HepG2 (cell line): ENCODE measurements around the gene ADGRV1. TPM values are rescaled to one million over a fixed set of nuclear protein-coding genes. Genes with fewer than 3 reads are reported as not detected.

ENCODE experiments used
- ATAC-seq: fragments of 200-7000 bp; cut with Tn5 transposase; 3 replicates; pipeline ENCODE4 v1.9.1; 2020; ENCODE audit warnings: mild to moderate bottlenecking, moderate library complexity
- BruUV-seq: library from RNA; stranded (reverse); fragments of 400-500 nt; replicated peaks from 2 replicates; lab custom pipeline; 2021; lab: Mats Ljungman, UMichigan
- CTCF ChIA-PET: fragments of 300-600 bp; formaldehyde crosslinking; extraction: SDS; loops from one replicate; lab custom pipeline; 2021; ENCODE audit warnings: low total read pairs, inconsistent platforms, low intra/inter-chr PET ratio; lab: Yijun Ruan, JAX
- POLR2A ChIA-PET: fragments of 350-600 bp; sonication (Branson Sonifier 250); formaldehyde crosslinking; loops from one replicate; lab custom pipeline; 2020; ENCODE audit warnings: antibody characterized with exemption, inconsistent platforms; lab: Yijun Ruan, JAX
- DNase-seq: peaks from one replicate; pipeline ENCODE4 v3.0.0-alpha.2; 2015; ENCODE audit warnings: low spot score
- FAIRE-seq: peaks from 3 replicates; lab custom pipeline; 2011; peaks lifted over from hg19 to GRCh38; lab: Jason Lieb, UNC
- H2AFZ ChIP-seq: one replicate; pipeline ENCODE4 v1.6.1; 2011; ENCODE audit warnings: low read length, inconsistent platforms
- H3K27ac ChIP-seq: fragments of 300-600 bp; 3 replicates; pipeline ENCODE4 v1.8.0; 2011; ENCODE audit warnings: mixed run types, mild to moderate bottlenecking, mixed read lengths, low read length, inconsistent platforms; ENCODE audit not compliant: insufficient read depth; ENCODE audit errors: extremely low read length
- H3K27me3 ChIP-seq, 2 experiments: fragments of 200-600 bp in 1 of 2; 2 replicates in 1 of 2; 3 replicates in 1 of 2; pipeline versions ENCODE4 v1.6.0 to v1.8.0; 2011; ENCODE audit warnings: low read length in 2 of 2, mild to moderate bottlenecking in 2 of 2, moderate library complexity in 2 of 2, inconsistent platforms in 1 of 2; ENCODE audit not compliant: insufficient read depth in 2 of 2, control insufficient read depth in 1 of 2
- H3K36me3 ChIP-seq, 2 experiments: fragments of 200-600 bp in 1 of 2; replicated peaks in 1 of 2; 2 replicates in 1 of 2; 3 replicates in 1 of 2; pipeline versions ENCODE4 v1.5.1 to v1.8.0; 2011; ENCODE audit warnings: low read length in 2 of 2, inconsistent platforms in 1 of 2; ENCODE audit not compliant: insufficient read depth in 2 of 2, control insufficient read depth in 1 of 2
- H3K4me1 ChIP-seq: 2 replicates; pipeline ENCODE4 v1.5.1; 2012; ENCODE audit warnings: low read length, inconsistent platforms; ENCODE audit not compliant: insufficient read depth
- H3K4me2 ChIP-seq: 2 replicates; pipeline ENCODE4 v1.6.0; 2011; ENCODE audit warnings: low read depth, low read length, inconsistent platforms
- H3K4me3 ChIP-seq, 3 experiments: fragments of 200-600 bp in 1 of 3; sonication (generic), shearing (Covaris generic) in 1 of 3; replicated peaks in 1 of 3; 2 replicates each; pipeline ENCODE4 v1.5.1; 2011 to 2016; ENCODE audit warnings: low read length in 3 of 3, inconsistent platforms in 2 of 3, low read depth in 2 of 3, mild to moderate bottlenecking in 2 of 3, control low read depth in 1 of 3, mixed read lengths in 1 of 3; ENCODE audit not compliant: insufficient read depth in 1 of 3
- H3K79me2 ChIP-seq: one replicate; pipeline ENCODE4 v1.6.1; 2011; ENCODE audit warnings: low read length, inconsistent platforms; ENCODE audit not compliant: insufficient read depth
- H3K9ac ChIP-seq: 2 replicates; pipeline ENCODE4 v1.6.0; 2011; ENCODE audit warnings: mild to moderate bottlenecking, low read depth, low read length, inconsistent platforms; ENCODE audit not compliant: insufficient read depth
- H3K9me3 ChIP-seq: 2 replicates; pipeline ENCODE4 v1.5.1; 2012; ENCODE audit warnings: mild to moderate bottlenecking, low read length
- H4K20me1 ChIP-seq: 2 replicates; pipeline ENCODE4 v1.6.0; 2011; ENCODE audit warnings: inconsistent platforms, mild to moderate bottlenecking, low read length, moderate library complexity; ENCODE audit not compliant: insufficient read depth
- ASH2L ChIP-seq: fragments of 300-600, 200-600 bp; sonication (generic); IDR thresholded peaks from 2 replicates; pipeline ENCODE4 v1.7.0; 2017; ENCODE audit warnings: low read depth, mild to moderate bottlenecking, moderate library complexity, mixed read lengths, low read length; ENCODE audit not compliant: insufficient read length
- BORCS8-MEF2B ChIP-seq: sonication (generic); formaldehyde crosslinking; IDR thresholded peaks from 2 replicates; pipeline ENCODE4 v1.8.0; 2022; ENCODE audit warnings: mild to moderate bottlenecking, missing genetic modification reagents
- CC2D1A ChIP-seq: sonication (generic); formaldehyde crosslinking; IDR thresholded peaks from 2 replicates; pipeline ENCODE4 v1.8.1; 2023; ENCODE audit warnings: mild to moderate bottlenecking, missing genetic modification reagents
- HOXA9 ChIP-seq: sonication (generic); formaldehyde crosslinking; IDR thresholded peaks from 2 replicates; pipeline ENCODE4 v1.8.1; 2022; ENCODE audit warnings: missing genetic modification reagents, mild to moderate bottlenecking, moderate library complexity, borderline replicate concordance
- JDP2 ChIP-seq: sonication (generic); formaldehyde crosslinking; IDR thresholded peaks from 2 replicates; pipeline ENCODE4 v1.8.1; 2022; ENCODE audit warnings: missing genetic modification reagents, borderline replicate concordance
- NCOR1 ChIP-seq: fragments of 200-600 bp; sonication (generic); IDR thresholded peaks from 2 replicates; pipeline ENCODE4 v1.7.0; 2017; ENCODE audit warnings: antibody characterized with exemption, low read length, borderline replicate concordance
- NFKB2 ChIP-seq: sonication (generic); formaldehyde crosslinking; IDR thresholded peaks from 2 replicates; pipeline ENCODE4 v1.4.0; 2020; ENCODE audit warnings: missing genetic modification reagents, borderline replicate concordance
- RORA ChIP-seq: sonication (generic); formaldehyde crosslinking; IDR thresholded peaks from 2 replicates; pipeline ENCODE4 v1.5.0; 2020; ENCODE audit warnings: mild to moderate bottlenecking, missing genetic modification reagents, moderate library complexity
- SAFB2 ChIP-seq: sonication (generic); formaldehyde crosslinking; IDR thresholded peaks from 2 replicates; pipeline ENCODE4 v1.5.1; 2020; ENCODE audit warnings: missing genetic modification reagents, low read depth, mild to moderate bottlenecking, borderline replicate concordance
- SMARCC2 ChIP-seq: fragments of 450-650 bp; IDR thresholded peaks from 2 replicates; pipeline ENCODE4 v1.6.1; 2017; ENCODE audit warnings: antibody characterized with exemption, mild to moderate bottlenecking
- YEATS4 ChIP-seq: sonication (generic); formaldehyde crosslinking; IDR thresholded peaks from 2 replicates; pipeline ENCODE4 v1.4.0; 2020; ENCODE audit warnings: missing genetic modification reagents, borderline replicate concordance
- ZBTB34 ChIP-seq: sonication (generic); formaldehyde crosslinking; IDR thresholded peaks from 2 replicates; pipeline ENCODE4 v1.8.0; 2022; ENCODE audit warnings: mild to moderate bottlenecking, missing genetic modification reagents
- ZFAT ChIP-seq: sonication (generic); formaldehyde crosslinking; conservative IDR thresholded peaks from 2 replicates; pipeline ENCODE4 v1.8.1; 2023; ENCODE audit warnings: missing genetic modification reagents, inconsistent platforms
- ZFP91 ChIP-seq: sonication (generic); formaldehyde crosslinking; IDR thresholded peaks from 2 replicates; pipeline ENCODE4 v1.9.0; 2022; ENCODE audit warnings: missing genetic modification reagents, mild to moderate bottlenecking, borderline replicate concordance
- ZNF687 ChIP-seq: sonication (generic); formaldehyde crosslinking; IDR thresholded peaks from 2 replicates; pipeline ENCODE4 v1.5.1; 2020; ENCODE audit warnings: mild to moderate bottlenecking, missing genetic modification reagents, moderate library complexity
- ZNF740 ChIP-seq: sonication (generic); formaldehyde crosslinking; IDR thresholded peaks from 2 replicates; pipeline ENCODE4 v1.4.0; 2020; ENCODE audit warnings: missing genetic modification reagents
- WGBS: methylation state at CpG from one replicate; pipeline ENCODE4 v1.1.6; 2017; ENCODE audit warnings: low lambda C conversion rate; 5-methylcytosine and 5-hydroxymethylcytosine counted together
- in situ Hi-C: cut with HindIII; loops from 2 replicates; pipeline ENCODE4 v1.10.0; 2017; ENCODE audit warnings: low pct_unique_long_range_greater_than_20kb; ENCODE audit not compliant: extremely low pct_ligation_motif_present
- intact Hi-C: fragments of 100-400 bp; cut with micrococcal nuclease; formaldehyde crosslinking; loops from one replicate; pipeline ENCODE4 v1.10.0; 2022; ENCODE audit not compliant: unreplicated experiment
- polyA plus RNA-seq, 8 experiments: library from polyadenylated mRNA; depleted of rRNA in 3 of 8; stranded (reverse) in 7 of 8; unstranded in 1 of 8; fragments of >200 nt; fragmentation: Illumina TruSeq in 4 of 8; extraction: Trizol in 4 of 8; gene quantifications; 2 replicates each; pipeline versions ENCODE4 v1.2.1 to v1.2.3, GENCODE V29; 2011 to 2016; ENCODE audit warnings: low read depth in 4 of 8, missing spikeins in 1 of 8, mixed read lengths in 1 of 8; ENCODE audit not compliant: insufficient read depth in 1 of 8
- total RNA-seq, 5 experiments: library from RNA; depleted of rRNA; stranded (reverse); fragments of >200 nt; fragmentation: Illumina TruSeq; extraction: Trizol; gene quantifications; 2 replicates each; pipeline ENCODE4 v1.2.3, GENCODE V29; 2016; ENCODE audit warnings: low read depth in 1 of 5
- TF ChIP-seq, protein P1 (sequence below): sonication (generic); formaldehyde crosslinking; IDR thresholded peaks from 2 replicates; pipeline ENCODE4 v1.5.0; 2020; ENCODE audit warnings: missing genetic modification reagents

Gene ADGRV1
- total and polyA plus RNA-seq, 2 of the 13 experiments (the other 11 are each of a cell fraction or from before 2014, with no cell fraction given) = 1.7 to 3.9 TPM

DNA sequence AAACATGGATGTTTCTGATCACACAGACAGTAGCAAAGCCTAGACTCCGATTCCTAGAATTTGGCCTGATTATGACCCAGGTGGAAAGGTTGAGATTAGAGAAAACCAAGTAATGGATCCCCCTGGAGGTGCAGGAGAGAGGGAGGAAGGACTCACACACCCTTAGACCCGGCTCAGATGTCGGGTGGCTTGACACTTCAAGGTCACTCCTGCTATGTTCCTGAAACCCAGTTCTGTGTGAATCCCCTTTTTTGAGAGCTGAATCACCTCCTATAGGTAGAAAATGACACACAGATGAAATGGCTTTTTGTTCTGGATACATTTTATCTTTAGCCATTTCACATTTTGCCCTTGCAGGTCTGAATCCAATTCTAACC, 631.7 kb downstream of the ADGRV1 start:
- BruUV-seq = no TSS peak
- ChIA-PET POLR2A (no interaction called here), CTCF (no interaction called here)
- no peaks in the 10 kb centered on the region for H3K36me3 ChIP-seq
- no peak overlapping the region for H3K27ac ChIP-seq
- no peak overlapping the region for H3K4me3 ChIP-seq
- FAIRE-seq = no peak
- H3K9ac ChIP-seq = no peak overlapping the region
- 0 out of 5 replicates have a peak, but pooled peaks cover 0 to 4% of the 10 kb centered on the region in 2 experiments for H3K27me3 ChIP-seq
- H2AFZ ChIP-seq = no peak overlapping the region
- H3K79me2 ChIP-seq = no peaks in the 10 kb centered on the region
- in situ Hi-C loops (no loop called here), intact Hi-C loops (no loop called here)
- WGBS = 0% methylated on average over 2 of the region's 3 CpGs
- ATAC-seq = no peak
- no peaks in the 10 kb centered on the region for H3K9me3 ChIP-seq
- no peaks in the 10 kb centered on the region for H4K20me1 ChIP-seq
- TF ChIP-seq ASH2L (no peak), ZNF740 (no peak), HOXA9 (CRISPR knock-in tag) (no peak), ZFP91 (CRISPR knock-in tag) (no peak), ZNF687 (CRISPR knock-in tag) (no peak), YEATS4 (no peak), ZFAT (CRISPR knock-in tag) (no peak), NCOR1 (no peak), CC2D1A (no peak), RORA (no peak), JDP2 (CRISPR knock-in tag) (no peak), NFKB2 (no peak), SAFB2 (CRISPR knock-in tag) (no peak), BORCS8-MEF2B (CRISPR knock-in tag) (no peak), SMARCC2 (no peak), ZBTB34 (CRISPR knock-in tag) (no peak)
- TF ChIP-seq, protein P1, sequence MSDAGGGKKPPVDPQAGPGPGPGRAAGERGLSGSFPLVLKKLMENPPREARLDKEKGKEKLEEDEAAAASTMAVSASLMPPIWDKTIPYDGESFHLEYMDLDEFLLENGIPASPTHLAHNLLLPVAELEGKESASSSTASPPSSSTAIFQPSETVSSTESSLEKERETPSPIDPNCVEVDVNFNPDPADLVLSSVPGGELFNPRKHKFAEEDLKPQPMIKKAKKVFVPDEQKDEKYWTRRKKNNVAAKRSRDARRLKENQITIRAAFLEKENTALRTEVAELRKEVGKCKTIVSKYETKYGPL = no peak
- no peak overlapping the region for H3K4me2 ChIP-seq
- DNase-seq = no peak
- H3K4me1 ChIP-seq = no peaks in the 10 kb centered on the region
